Embryonic facial prominence (tissue), 1 donor: Measurements from ENCODE around the gene HHAT.

ENCODE experiments used
- DNase-seq: peaks from one replicate; pipeline ENCODE4 v3.0.0-alpha.2; 2016; ENCODE audit errors: extremely low spot score

HHAT gene

GRCh38 chr1:210596641-210597040 is 267.9 kb downstream of the HHAT start:
- no peak for DNase-seq

DNA sequence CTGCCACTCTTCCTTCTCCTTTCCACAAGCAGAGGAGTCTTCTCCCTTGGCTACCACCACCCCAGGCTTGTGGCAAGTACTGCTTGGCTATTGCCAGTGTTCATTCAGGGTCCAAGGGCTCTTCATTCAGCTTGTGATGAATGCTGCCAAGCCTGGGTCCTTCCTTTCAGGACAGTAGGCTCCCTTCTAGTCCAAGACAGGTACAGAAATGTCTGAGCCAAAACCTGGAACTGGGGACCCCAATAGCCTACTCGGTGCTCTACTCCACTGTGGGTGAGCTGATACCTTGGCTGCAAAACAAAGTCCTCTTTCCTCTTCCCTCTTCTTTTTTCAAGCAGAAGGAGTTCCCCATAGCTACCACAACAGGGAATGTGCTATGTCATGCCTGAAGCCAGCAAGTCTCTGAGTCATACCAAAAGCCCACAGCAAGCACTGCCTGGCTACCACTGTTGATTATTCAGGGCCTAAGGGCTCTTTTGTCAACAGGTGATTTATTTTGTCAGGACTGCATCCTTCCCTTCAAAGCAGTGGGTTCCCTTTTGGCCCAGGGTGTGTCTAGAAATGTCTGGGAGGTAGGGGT is 268.9 kb downstream of the HHAT start:
- no peak for DNase-seq

DNA sequence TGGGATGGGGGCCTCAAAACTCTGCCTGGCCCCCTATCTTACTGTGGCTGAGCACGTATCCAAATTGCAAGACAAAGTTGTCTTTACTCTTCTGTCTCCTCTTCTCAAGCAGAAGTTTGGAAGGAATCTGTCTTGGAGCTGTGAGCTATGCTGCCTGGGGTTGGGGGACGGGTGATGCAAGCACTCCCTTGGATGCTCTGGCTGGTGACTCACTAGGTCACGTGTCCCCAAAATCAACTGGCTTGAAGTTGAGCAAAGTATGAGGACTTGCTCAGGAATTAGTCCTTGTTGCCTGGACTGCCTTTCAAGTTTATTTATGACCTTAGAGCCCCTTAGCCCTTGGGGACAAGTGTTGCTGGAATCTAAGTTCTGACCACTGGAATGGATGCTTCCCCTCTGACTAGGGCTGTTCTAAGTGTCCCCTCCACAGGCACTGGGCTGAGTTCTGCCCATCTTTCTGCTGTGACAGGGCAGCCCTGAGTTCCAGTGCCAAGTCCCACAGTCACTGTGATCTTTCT is 269.5 kb downstream of the HHAT start:
- no peak for DNase-seq

GRCh38 chr1:210600421-210601159 is 271.9 kb downstream of the HHAT start:
- no peak for DNase-seq

- DNase-seq: no peak
These were observed 274.4 kb downstream of the HHAT start for GRCh38 chr1:210603123-210603522.

DNA sequence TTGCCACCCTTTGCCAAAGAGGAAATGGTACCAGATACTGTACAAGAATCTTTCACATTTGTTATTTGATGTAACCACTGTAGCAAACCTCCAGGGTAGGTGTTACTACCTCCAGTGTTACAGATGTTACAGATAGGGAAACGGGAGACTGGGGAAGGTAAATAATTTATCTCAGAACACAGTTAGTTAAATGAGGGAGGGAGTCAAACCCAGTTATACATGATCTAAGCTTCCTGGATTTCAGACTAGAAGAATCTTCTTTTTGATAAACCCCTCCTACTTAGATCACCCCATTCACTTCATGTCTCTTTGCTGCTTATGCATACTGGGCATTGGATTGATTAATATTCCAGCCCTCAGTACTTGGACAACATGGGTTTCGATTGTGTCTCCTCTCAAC is 276.4 kb downstream of the HHAT start:
- no peak for DNase-seq

DNA sequence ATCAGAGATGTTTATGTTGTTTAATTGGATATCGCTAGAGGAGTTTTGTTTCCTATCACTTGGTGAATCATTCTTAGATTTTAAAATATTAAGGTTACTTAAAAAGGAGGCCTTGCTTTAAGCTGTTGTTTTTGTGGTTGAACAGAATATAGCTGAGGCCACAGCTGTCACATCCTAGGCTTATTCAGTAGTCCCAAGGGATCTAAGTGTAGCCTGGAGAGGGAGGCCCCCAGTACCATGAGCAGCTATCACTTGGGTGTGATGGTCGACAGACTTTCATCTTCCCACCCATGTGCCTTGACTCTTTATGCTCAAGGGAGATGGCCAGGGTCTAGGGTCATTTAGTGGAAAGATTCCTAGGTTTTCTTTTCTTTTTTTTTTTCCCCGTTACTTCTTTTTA is 278.7 kb downstream of the HHAT start:
- no peak for DNase-seq

- DNase-seq: no peak
These were observed 280.1 kb downstream of the HHAT start for GRCh38 chr1:210608767-210609166.

GRCh38 chr1:210616356-210616755 is 287.7 kb downstream of the HHAT start:
- no peak for DNase-seq

DNA sequence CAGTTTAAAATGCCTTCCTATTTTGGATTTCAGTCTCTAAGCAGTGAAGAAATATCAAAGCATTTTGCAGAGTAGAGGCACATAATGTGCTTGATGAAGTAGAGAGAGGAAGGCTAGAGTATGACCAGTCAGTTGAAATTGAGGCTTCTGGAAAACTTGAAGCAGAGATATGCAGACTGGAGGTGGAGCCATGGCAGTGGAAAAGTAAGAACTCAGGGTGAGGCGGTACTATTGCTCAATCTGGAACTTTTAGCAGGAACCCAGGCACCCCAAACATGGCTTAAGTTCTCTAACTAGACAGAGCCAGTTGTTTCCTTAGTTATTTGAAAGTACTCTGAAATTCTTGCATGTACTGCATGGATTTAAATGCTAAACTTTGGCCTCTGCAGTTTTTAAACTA is 288.6 kb downstream of the HHAT start:
- no peak for DNase-seq

DNA sequence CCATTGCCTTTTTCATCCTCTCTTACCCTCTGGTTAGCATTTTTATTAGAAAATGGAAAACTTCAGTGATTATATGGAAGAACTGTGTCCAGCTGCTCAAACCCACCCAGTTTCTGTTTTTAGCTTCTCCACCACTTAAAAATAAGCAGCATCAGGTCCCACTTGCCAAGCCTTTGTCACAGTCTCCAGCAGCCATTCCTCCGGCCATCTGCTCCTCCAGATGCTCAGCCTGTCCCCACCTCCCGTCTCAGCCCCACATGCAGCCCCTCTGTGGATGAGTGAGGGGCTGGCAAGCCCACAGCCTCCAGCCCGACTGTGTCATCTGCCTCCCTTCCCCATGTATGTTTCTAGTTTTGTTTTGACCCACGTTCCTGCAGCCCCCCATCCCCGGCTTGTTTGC is 289.7 kb downstream of the HHAT start:
- no peak for DNase-seq

DNA sequence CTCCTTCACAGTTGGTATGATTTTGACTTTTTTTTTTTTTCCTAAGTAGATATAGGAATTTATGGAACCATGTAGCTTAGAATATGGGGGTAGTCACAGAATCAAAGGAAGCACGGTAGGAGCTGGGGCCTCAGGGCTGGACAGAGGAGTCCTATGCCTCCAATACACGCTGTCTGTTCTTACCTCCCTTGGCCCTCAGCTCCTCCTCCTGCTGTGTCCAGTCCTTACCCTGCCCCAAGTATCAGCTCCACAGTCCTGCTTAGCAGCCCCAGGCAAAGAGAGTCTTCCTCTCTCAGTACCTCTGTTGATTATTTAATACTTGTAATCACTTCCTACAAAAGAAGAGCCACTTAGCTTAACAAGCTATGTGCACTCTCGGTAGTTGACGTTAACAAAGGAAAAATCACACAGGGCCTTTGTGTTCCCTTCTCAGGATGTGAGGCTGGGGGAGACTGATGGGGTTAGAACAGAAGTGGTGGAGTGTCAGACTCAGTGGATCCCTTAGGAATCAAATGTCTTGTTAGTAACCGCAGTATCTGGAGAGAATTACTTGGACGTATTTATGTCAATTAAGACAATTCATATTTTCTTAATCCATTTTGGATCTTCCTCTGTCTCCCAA is 292.3 kb downstream of the HHAT start:
- no peak for DNase-seq

DNA sequence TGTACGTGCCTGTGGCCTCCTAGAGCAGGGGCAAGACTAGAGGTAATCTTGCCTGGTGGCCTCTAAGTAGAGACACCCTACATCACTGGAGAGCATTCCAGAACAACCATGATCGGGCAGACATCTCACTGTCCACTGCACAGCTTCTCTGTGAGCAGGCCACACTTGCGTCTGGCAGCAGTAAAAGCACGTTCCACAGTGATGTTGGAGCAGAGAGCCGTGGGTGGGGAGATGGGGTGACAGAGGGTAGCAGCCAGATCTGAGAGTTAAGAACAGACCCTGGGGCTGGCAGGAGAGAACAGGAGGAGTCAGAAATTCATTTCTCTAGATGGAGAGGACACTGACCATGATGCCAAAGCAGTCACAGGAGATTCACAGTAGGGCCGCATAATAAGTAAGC is 293.0 kb downstream of the HHAT start:
- DNase-seq: no peak

- DNase-seq: no peak
These were observed 296.0 kb downstream of the HHAT start for GRCh38 chr1:210624722-210625121.

- no peak for DNase-seq
These were observed 297.0 kb downstream of the HHAT start for GRCh38 chr1:210625715-210626114.

GRCh38 chr1:210626341-210626740 is 297.6 kb downstream of the HHAT start:
- no peak for DNase-seq

- no peak for DNase-seq
These were observed 299.1 kb downstream of the HHAT start for GRCh38 chr1:210627755-210628154.

DNA sequence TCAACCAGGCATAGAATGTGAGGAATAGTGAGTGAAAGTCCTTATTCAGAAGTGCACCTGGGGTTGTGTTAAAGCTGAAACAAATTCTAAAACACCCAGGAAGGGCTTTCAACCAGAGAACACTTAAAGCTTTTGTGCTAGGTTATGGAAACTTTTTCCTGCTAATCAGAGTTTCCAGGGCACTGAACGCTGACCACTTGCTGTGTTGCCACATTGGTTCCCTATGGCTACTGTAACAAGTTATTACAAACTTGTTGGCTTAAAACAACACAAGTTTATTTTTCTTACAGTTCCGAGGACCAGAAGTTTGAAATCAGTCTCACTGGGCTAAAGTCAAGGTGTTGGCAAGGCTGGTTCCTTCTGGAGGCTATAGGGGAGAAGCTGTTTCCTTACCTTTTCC is 300.6 kb downstream of the HHAT start:
- DNase-seq: no peak

GRCh38 chr1:210631399-210631798 is 302.7 kb downstream of the HHAT start:
- DNase-seq: no peak

DNA sequence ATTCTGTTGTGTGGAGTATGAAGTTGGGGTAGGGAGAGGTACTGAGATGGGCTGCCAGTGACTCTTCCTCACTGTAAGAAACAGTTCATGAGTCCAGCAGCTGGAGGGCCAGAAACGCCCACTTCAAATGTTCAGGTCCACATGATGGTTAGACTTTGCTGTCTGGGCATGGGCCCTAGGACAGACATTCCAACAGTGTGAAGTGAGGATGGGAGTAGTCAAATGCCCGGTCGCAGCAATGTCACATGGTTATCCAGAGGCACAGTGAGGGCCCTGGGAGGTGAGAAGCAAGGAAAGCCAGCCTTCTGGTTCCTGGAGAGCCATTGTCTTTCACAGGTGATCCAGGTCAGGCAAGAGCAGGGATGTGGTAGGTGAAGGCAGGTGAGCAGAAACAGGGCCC is 304.4 kb downstream of the HHAT start:
- no peak for DNase-seq

GRCh38 chr1:210633636-210634035 is 304.9 kb downstream of the HHAT start:
- no peak for DNase-seq

GRCh38 chr1:210635108-210635507 is 306.4 kb downstream of the HHAT start:
- DNase-seq: no peak

GRCh38 chr1:210641582-210641981 is 312.9 kb downstream of the HHAT start:
- DNase-seq: no peak
